NB4 (cell line): ENCODE measurements around the gene LSG1.

ENCODE experiments used
- MAX ChIP-seq: IDR thresholded peaks from 2 replicates; pipeline ENCODE4 v1.6.1; 2011; ENCODE audit warnings: low read depth, low read length
- MYC ChIP-seq: IDR thresholded peaks from 2 replicates; pipeline ENCODE4 v1.6.1; 2011; ENCODE audit warnings: low read depth, low read length
- POLR2A ChIP-seq: IDR thresholded peaks from 2 replicates; pipeline ENCODE4 v1.6.1; 2011; ENCODE audit warnings: mild to moderate bottlenecking; ENCODE audit not compliant: insufficient read length; ENCODE audit errors: extremely low read depth
- TF ChIP-seq, protein P1 (sequence below): IDR thresholded peaks from one replicate; pipeline ENCODE4 v1.5.1; 2012; ENCODE audit warnings: low read depth, low read length

DNA sequence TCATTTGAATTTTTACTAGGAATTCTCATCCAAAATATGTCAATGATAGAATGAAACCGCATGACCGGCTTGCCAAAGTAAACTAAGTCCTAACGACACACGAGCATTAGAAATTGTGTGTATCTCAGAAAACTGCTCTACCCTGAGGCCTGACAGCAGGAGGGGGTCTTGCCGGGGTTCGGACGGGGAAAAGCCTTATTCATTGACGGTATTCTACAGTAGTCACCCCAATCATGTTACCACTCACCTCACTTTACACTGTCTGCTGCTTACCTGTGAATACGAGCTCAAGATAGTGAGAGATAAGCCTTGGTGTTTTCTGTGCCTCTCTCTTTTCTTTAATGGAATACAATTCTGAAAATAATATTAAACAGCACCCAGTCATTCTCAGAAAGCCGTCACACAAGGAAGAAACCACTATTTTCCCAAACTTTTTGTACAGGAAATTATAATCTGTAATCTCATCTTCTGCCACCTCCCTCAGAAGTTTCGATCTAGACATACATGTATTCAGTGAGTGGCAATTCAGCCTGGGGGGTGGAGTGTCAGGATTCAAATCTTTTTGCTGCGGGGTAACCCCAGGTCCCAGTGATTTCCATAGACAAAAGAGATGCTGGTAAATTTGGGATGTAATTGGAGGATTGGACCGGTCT, 13.2 kb upstream of the LSG1 start:
- TF ChIP-seq, protein P1, sequence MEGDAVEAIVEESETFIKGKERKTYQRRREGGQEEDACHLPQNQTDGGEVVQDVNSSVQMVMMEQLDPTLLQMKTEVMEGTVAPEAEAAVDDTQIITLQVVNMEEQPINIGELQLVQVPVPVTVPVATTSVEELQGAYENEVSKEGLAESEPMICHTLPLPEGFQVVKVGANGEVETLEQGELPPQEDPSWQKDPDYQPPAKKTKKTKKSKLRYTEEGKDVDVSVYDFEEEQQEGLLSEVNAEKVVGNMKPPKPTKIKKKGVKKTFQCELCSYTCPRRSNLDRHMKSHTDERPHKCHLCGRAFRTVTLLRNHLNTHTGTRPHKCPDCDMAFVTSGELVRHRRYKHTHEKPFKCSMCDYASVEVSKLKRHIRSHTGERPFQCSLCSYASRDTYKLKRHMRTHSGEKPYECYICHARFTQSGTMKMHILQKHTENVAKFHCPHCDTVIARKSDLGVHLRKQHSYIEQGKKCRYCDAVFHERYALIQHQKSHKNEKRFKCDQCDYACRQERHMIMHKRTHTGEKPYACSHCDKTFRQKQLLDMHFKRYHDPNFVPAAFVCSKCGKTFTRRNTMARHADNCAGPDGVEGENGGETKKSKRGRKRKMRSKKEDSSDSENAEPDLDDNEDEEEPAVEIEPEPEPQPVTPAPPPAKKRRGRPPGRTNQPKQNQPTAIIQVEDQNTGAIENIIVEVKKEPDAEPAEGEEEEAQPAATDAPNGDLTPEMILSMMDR: no peak
- no peak for TF ChIP-seq MAX
- TF ChIP-seq POLR2A: no peak
- no peak for TF ChIP-seq MYC
